Measurements from ENCODE around the gene EMILIN2.

The EMILIN2 gene

GRCh38 chr18:2917259-2918047 lies 70.6 kb downstream of the EMILIN2 start:
- no peak for DNase-seq

GRCh38 chr18:2918761-2919550 lies 72.2 kb downstream of the EMILIN2 start:
- DNase-seq, result no peak

- no peak for DNase-seq
Observed at GRCh38 chr18:2919600-2919999, 72.8 kb downstream of the EMILIN2 start.

- DNase-seq, result no peak
Observed at GRCh38 chr18:2920027-2920426, 73.2 kb downstream of the EMILIN2 start.

- DNase-seq, result no peak
Observed at GRCh38 chr18:2920546-2921343, 73.9 kb downstream of the EMILIN2 start.

GRCh38 chr18:2921778-2922177 lies 75.0 kb downstream of the EMILIN2 start:
- no peak for DNase-seq

GRCh38 chr18:2923464-2923863 lies 76.7 kb downstream of the EMILIN2 start:
- no peak for DNase-seq

GRCh38 chr18:2924920-2925319 lies 78.1 kb downstream of the EMILIN2 start:
- DNase-seq, result no peak

GRCh38 chr18:2926528-2926927 lies 79.7 kb downstream of the EMILIN2 start:
- DNase-seq, result no peak

GRCh38 chr18:2927745-2928144 lies 80.9 kb downstream of the EMILIN2 start:
- no peak for DNase-seq

- peak; percentile 8 to 47 for DNase-seq
Observed at GRCh38 chr18:2932247-2933181, 85.7 kb downstream of the EMILIN2 start.

- no peak for DNase-seq
Observed at GRCh38 chr18:2933995-2934394, 87.2 kb downstream of the EMILIN2 start.

GRCh38 chr18:2935438-2936192 lies 88.8 kb downstream of the EMILIN2 start:
- DNase-seq, result no peak

GRCh38 chr18:2939317-2939716 lies 92.5 kb downstream of the EMILIN2 start:
- DNase-seq, result no peak

GRCh38 chr18:2948038-2948437 lies 101.2 kb downstream of the EMILIN2 start:
- DNase-seq, result peak in 1 of 2 experiments; percentile 21

- DNase-seq, result no peak
Observed at GRCh38 chr18:2952605-2953004, 105.8 kb downstream of the EMILIN2 start.

- DNase-seq, result no peak
Observed at GRCh38 chr18:2953935-2954653, 107.3 kb downstream of the EMILIN2 start.

- no peak for DNase-seq
Observed at GRCh38 chr18:2954869-2955645, 108.3 kb downstream of the EMILIN2 start.

- no peak for DNase-seq
Observed at GRCh38 chr18:2956056-2956455, 109.2 kb downstream of the EMILIN2 start.

GRCh38 chr18:2958819-2959298 lies 112.1 kb downstream of the EMILIN2 start:
- DNase-seq, result no peak

Data from NCI-H524 (cell line).